OCI-LY7 (cell line): ENCODE data around the gene SLIT3. TPM values are rescaled to one million over a fixed set of nuclear protein-coding genes. Genes with fewer than 3 reads are reported as not detected.

Source experiments
- BruUV-seq: library from RNA; stranded (reverse); fragments of 400-500 nt; replicated peaks from 2 replicates; lab custom pipeline; 2021; lab: Mats Ljungman, UMichigan
- CTCF ChIA-PET: fragments of 300-600 bp; sonication (Branson Sonifier 250); formaldehyde crosslinking; loops from one replicate; lab custom pipeline; 2022; ENCODE audit warnings: antibody characterized with exemption; ENCODE audit not compliant: unreplicated experiment; lab: Charles Lee
- POLR2A ChIA-PET: fragments of 300-600 bp; sonication (Branson Sonifier 250); formaldehyde crosslinking; loops from one replicate; lab custom pipeline; 2022; ENCODE audit warnings: antibody characterized with exemption; lab: Charles Lee
- DNase-seq: peaks from one replicate; pipeline ENCODE4 v3.0.0-alpha.2; 2015; ENCODE audit warnings: low spot score
- H2AFZ ChIP-seq: fragments of 200-600 bp; sonication (generic), shearing (Covaris generic); 2 replicates; pipeline ENCODE4 v1.6.1; 2014; ENCODE audit warnings: mild to moderate bottlenecking, antibody characterized with exemption, low read length, moderate library complexity
- H3K27ac ChIP-seq: fragments of 200-600 bp; sonication (generic); 2 replicates; pipeline ENCODE4 v1.5.1; 2014; ENCODE audit warnings: mixed run types, low read depth, mild to moderate bottlenecking, moderate library complexity, low read length, inconsistent platforms; ENCODE audit not compliant: poor library complexity, severe bottlenecking
- H3K36me3 ChIP-seq: fragments of 200-600 bp; sonication (generic); 2 replicates; pipeline ENCODE4 v1.6.1; 2014; ENCODE audit warnings: mild to moderate bottlenecking, antibody characterized with exemption, low read length, moderate library complexity, mixed read lengths; ENCODE audit not compliant: insufficient read depth
- H3K4me1 ChIP-seq: fragments of 200-600 bp; sonication (generic); 2 replicates; pipeline ENCODE4 v1.5.1; 2014; ENCODE audit warnings: mild to moderate bottlenecking, low read length; ENCODE audit not compliant: insufficient read depth, poor library complexity, severe bottlenecking
- H3K4me2 ChIP-seq: fragments of 200-600 bp; sonication (generic); 2 replicates; pipeline ENCODE4 v1.6.1; 2014; ENCODE audit warnings: mild to moderate bottlenecking, low read length
- H3K4me3 ChIP-seq: fragments of 200-600 bp; sonication (generic); 2 replicates; pipeline ENCODE4 v1.5.1; 2014; ENCODE audit warnings: mild to moderate bottlenecking, low read depth, low read length; ENCODE audit not compliant: poor library complexity, severe bottlenecking
- H3K79me2 ChIP-seq: fragments of 200-600 bp; sonication (generic); 2 replicates; pipeline ENCODE4 v1.6.1; 2016; ENCODE audit warnings: low read depth, mild to moderate bottlenecking, low read length, moderate library complexity, mixed read lengths; ENCODE audit not compliant: insufficient read depth
- H3K9me2 ChIP-seq: fragments of 200-600 bp; sonication (generic); 2 replicates; pipeline ENCODE4 v1.6.1; 2016; ENCODE audit warnings: mild to moderate bottlenecking, low read length, mixed read lengths; ENCODE audit not compliant: insufficient read depth
- H3K9me3 ChIP-seq: fragments of 200-600 bp; sonication (generic); 2 replicates; pipeline ENCODE4 v1.6.1; 2014; ENCODE audit warnings: mild to moderate bottlenecking, mixed run types, low read length, mixed read lengths
- H4K20me1 ChIP-seq: fragments of 200-600 bp; sonication (generic); 2 replicates; pipeline ENCODE4 v1.6.1; 2014; ENCODE audit warnings: mild to moderate bottlenecking, antibody characterized with exemption, low read length, moderate library complexity, mixed read lengths; ENCODE audit not compliant: insufficient read depth
- CTCF ChIP-seq: fragments of 200-600 bp; sonication (generic); conservative IDR thresholded peaks from 2 replicates; pipeline ENCODE4 v1.5.1; 2014; ENCODE audit warnings: mild to moderate bottlenecking, antibody characterized with exemption, low read length, moderate library complexity, mixed read lengths
- EZH2phosphoT487 ChIP-seq: fragments of 200-600 bp; sonication (generic); IDR thresholded peaks from 2 replicates; pipeline ENCODE4 v1.6.1; 2018; ENCODE audit warnings: low read depth, borderline replicate concordance, mild to moderate bottlenecking, mixed run types, antibody characterized with exemption, low read length, moderate library complexity, mixed read lengths
- intact Hi-C: fragments of 100-400 bp; cut with micrococcal nuclease; formaldehyde crosslinking; loops from one replicate; pipeline ENCODE4 v1.10.0; 2022; ENCODE audit not compliant: unreplicated experiment
- total RNA-seq, 2 experiments: library from RNA; depleted of rRNA in 1 of 2; stranded (reverse); fragments of >200 nt in 1 of 2; shearing (Covaris generic) in 1 of 2; gene quantifications; 2 replicates each; pipeline ENCODE4 v1.2.3, GENCODE V29; 2014 to 2022

Gene SLIT3
- total RNA-seq, 2 experiments from 2014 or later: not detected

GRCh38 chr5:168892618-168893186 is 408.2 kb downstream of the SLIT3 start:
- Histone ChIP-seq H3K4me3 (no peak overlapping the region), H2AFZ (no peak overlapping the region), H3K36me3 (no peaks in the 10 kb centered on the region), H3K4me1 (no peaks in the 10 kb centered on the region), H3K4me2 (no peak overlapping the region), H3K9me2 (no peaks in the 10 kb centered on the region), H3K9me3 (no peaks in the 10 kb centered on the region), H3K27ac (no peak overlapping the region), H3K79me2 (no peaks in the 10 kb centered on the region), H4K20me1 (no peaks in the 10 kb centered on the region)
- DNase-seq: no peak
- no TSS peak for BruUV-seq
- intact Hi-C loops: no loop called here
- CTCF ChIA-PET: no interaction called here
- TF ChIP-seq EZH2phosphoT487 (no peak), CTCF (no peak)
- POLR2A ChIA-PET: no interaction called here

- POLR2A ChIA-PET: no interaction called here
- H3K79me2 ChIP-seq: no peaks in the 10 kb centered on the region
- CTCF ChIA-PET: no interaction called here
- H3K4me1 ChIP-seq: no peaks in the 10 kb centered on the region
- no peaks in the 10 kb centered on the region for H3K36me3 ChIP-seq
- intact Hi-C loops: no loop called here
- H3K9me2 ChIP-seq: no peaks in the 10 kb centered on the region
- no peak overlapping the region for H3K27ac ChIP-seq
- H4K20me1 ChIP-seq: no peaks in the 10 kb centered on the region
- TF ChIP-seq CTCF (no peak), EZH2phosphoT487 (no peak)
- H3K4me3 ChIP-seq: no peak overlapping the region
- no peak overlapping the region for H3K4me2 ChIP-seq
- no peak for DNase-seq
- BruUV-seq: no TSS peak
- no peaks in the 10 kb centered on the region for H3K9me3 ChIP-seq
- H2AFZ ChIP-seq: no peak overlapping the region
Observed at GRCh38 chr5:168890816-168891812, 409.8 kb downstream of the SLIT3 start.

GRCh38 chr5:168889039-168889438 is 411.9 kb downstream of the SLIT3 start:
- no peaks in the 10 kb centered on the region for H3K79me2 ChIP-seq
- no peaks in the 10 kb centered on the region for H3K9me2 ChIP-seq
- H3K4me1 ChIP-seq: no peaks in the 10 kb centered on the region
- TF ChIP-seq EZH2phosphoT487: no peak
- TF ChIP-seq CTCF: no peak
- no peaks in the 10 kb centered on the region for H3K36me3 ChIP-seq
- H4K20me1 ChIP-seq: no peaks in the 10 kb centered on the region
- no peak overlapping the region for H3K4me2 ChIP-seq
- intact Hi-C loops: no loop called here
- H3K4me3 ChIP-seq: no peak overlapping the region
- no peaks in the 10 kb centered on the region for H3K9me3 ChIP-seq
- no peak overlapping the region for H3K27ac ChIP-seq
- no TSS peak for BruUV-seq
- no peak overlapping the region for H2AFZ ChIP-seq
- no peak for DNase-seq
- POLR2A ChIA-PET: no interaction called here
- CTCF ChIA-PET: no interaction called here
